GM12878 (cell line): ENCODE results near the gene HPD. TPM values are rescaled to one million over a fixed set of nuclear protein-coding genes. Genes with fewer than 3 reads are reported as not detected.
A peak's percentile ranks its signal among the peaks of the same experiment; 100 is the strongest.

Experiments
- ATAC-seq: fragments of 200-7000 bp; cut with Tn5 transposase; 3 replicates; pipeline ENCODE4 v1.9.1; 2020; ENCODE audit warnings: mild to moderate bottlenecking, moderate library complexity
- BruUV-seq: library from RNA; stranded (reverse); fragments of 400-500 nt; replicated peaks from 2 replicates; lab custom pipeline; 2021; lab: Mats Ljungman, UMichigan
- CTCF ChIA-PET: fragments of 300-600 bp; sonication (Branson Sonifier 250); formaldehyde crosslinking; extraction: SDS; loops from one replicate; lab custom pipeline; 2021; ENCODE audit warnings: inconsistent platforms; lab: Yijun Ruan, JAX
- POLR2A ChIA-PET: fragments of 350-600 bp; formaldehyde crosslinking; extraction: SDS; loops from one replicate; lab custom pipeline; 2021; ENCODE audit warnings: inconsistent platforms; lab: Charles Lee
- RAD21 ChIA-PET: fragments of 300-600 bp; sonication (Branson Sonifier 250); formaldehyde crosslinking; loops from one replicate; lab custom pipeline; 2023; ENCODE audit warnings: antibody characterized with exemption; ENCODE audit not compliant: unreplicated experiment; lab: Charles Lee
- SMC1A ChIA-PET: fragments of 300-600 bp; sonication (Branson Sonifier 250); formaldehyde crosslinking; loops from one replicate; lab custom pipeline; 2023; ENCODE audit not compliant: unreplicated experiment, uncharacterized antibody; lab: Charles Lee
- DNase-seq: peaks from one replicate; pipeline ENCODE4 v3.0.0-alpha.2; 2011; ENCODE audit warnings: low read depth, low spot score
- FAIRE-seq: peaks from 3 replicates; lab custom pipeline; 2011; peaks lifted over from hg19 to GRCh38; lab: Jason Lieb, UNC
- H2AFZ ChIP-seq: 2 replicates; pipeline ENCODE4 v1.6.0; 2011; ENCODE audit warnings: low read depth, low read length, control low read depth; ENCODE audit not compliant: control insufficient read depth
- H3K27ac ChIP-seq: 2 replicates; pipeline ENCODE4 v1.5.1; 2011; ENCODE audit warnings: control low read depth; ENCODE audit not compliant: control insufficient read depth, insufficient read depth
- H3K27me3 ChIP-seq, 2 experiments: replicated peaks in 1 of 2; 2 replicates each; pipeline versions ENCODE4 v1.6.0 to v1.6.1; 2011; ENCODE audit warnings: low read length in 1 of 2; ENCODE audit not compliant: control insufficient read depth in 2 of 2, insufficient read depth in 2 of 2
- H3K36me3 ChIP-seq, 2 experiments: 2 replicates each; pipeline ENCODE4 v1.5.1; 2011; ENCODE audit warnings: low read length in 1 of 2; ENCODE audit not compliant: control insufficient read depth in 2 of 2, insufficient read depth in 2 of 2
- H3K4me1 ChIP-seq: 2 replicates; pipeline ENCODE4 v1.6.1; 2011; ENCODE audit warnings: mild to moderate bottlenecking, low read length, moderate library complexity, mixed read lengths; ENCODE audit not compliant: control insufficient read depth, insufficient read depth
- H3K4me2 ChIP-seq: 2 replicates; pipeline ENCODE4 v1.6.0; 2011; ENCODE audit warnings: control low read depth; ENCODE audit not compliant: control insufficient read depth, insufficient read depth
- H3K4me3 ChIP-seq: fragments of 200-600 bp; sonication (generic); 2 replicates; pipeline ENCODE4 v1.5.1; 2016
- H3K79me2 ChIP-seq: 2 replicates; pipeline ENCODE4 v1.6.0; 2011; ENCODE audit warnings: low read length; ENCODE audit not compliant: control insufficient read depth, insufficient read depth
- H3K9ac ChIP-seq: 2 replicates; pipeline ENCODE4 v1.8.0; 2011; ENCODE audit warnings: low read length, control low read depth, mixed read lengths; ENCODE audit not compliant: control insufficient read depth, insufficient read depth
- H3K9me3 ChIP-seq: replicated peaks from 3 replicates; pipeline ENCODE4 v1.5.1; 2011; ENCODE audit warnings: mild to moderate bottlenecking, low read length; ENCODE audit not compliant: control insufficient read depth, insufficient read depth
- H4K20me1 ChIP-seq: 2 replicates; pipeline ENCODE4 v1.6.0; 2011; ENCODE audit not compliant: control insufficient read depth, insufficient read depth
- CEBPB ChIP-seq, 2 experiments: fragments of 150-350 bp in 1 of 2; IDR thresholded peaks; 2 replicates each; pipeline ENCODE4 v1.6.1; 2012 to 2014; ENCODE audit warnings: low read depth in 2 of 2, low read length in 2 of 2, borderline replicate concordance in 1 of 2, inconsistent platforms in 1 of 2
- CTCF ChIP-seq, 3 experiments: IDR thresholded peaks in 2 of 3; conservative IDR thresholded peaks in 1 of 3; 2 replicates each; pipeline ENCODE4 v1.5.1; 2011; ENCODE audit warnings: low read depth in 3 of 3, low read length in 3 of 3, mild to moderate bottlenecking in 3 of 3, control low read depth in 2 of 3, moderate library complexity in 2 of 3, inconsistent platforms in 1 of 3, mixed read lengths in 1 of 3; ENCODE audit not compliant: control insufficient read depth in 2 of 3, insufficient read depth in 1 of 3; ENCODE audit errors: extremely low read depth in 1 of 3
- MTA2 ChIP-seq: fragments of 450-650 bp; IDR thresholded peaks from 2 replicates; pipeline ENCODE4 v1.6.1; 2016; ENCODE audit warnings: low read depth, mild to moderate bottlenecking, moderate library complexity
- NR2C1 ChIP-seq: fragments of 450-650 bp; IDR thresholded peaks from 2 replicates; pipeline ENCODE4 v1.6.1; 2017; ENCODE audit warnings: antibody characterized with exemption, mild to moderate bottlenecking, moderate library complexity
- SIX5 ChIP-seq: IDR thresholded peaks from 2 replicates; pipeline ENCODE4 v1.6.1; 2011; ENCODE audit warnings: mild to moderate bottlenecking, low read depth, low read length, moderate library complexity; ENCODE audit not compliant: severe bottlenecking
- SPI1 ChIP-seq: IDR thresholded peaks from 2 replicates; pipeline ENCODE4 v1.6.1; 2011; ENCODE audit warnings: low read depth, mild to moderate bottlenecking, low read length, moderate library complexity, borderline replicate concordance; ENCODE audit not compliant: insufficient read depth
- SREBF2 ChIP-seq: IDR thresholded peaks from 2 replicates; pipeline ENCODE4 v1.6.1; 2012; ENCODE audit warnings: mild to moderate bottlenecking, low read length
- ZNF274 ChIP-seq: IDR thresholded peaks from one replicate; pipeline ENCODE4 v1.8.0; 2011; ENCODE audit not compliant: insufficient read length, insufficient read depth
- WGBS: methylation state at CpG from one replicate; pipeline ENCODE4 v1.1.6; 2016; ENCODE audit warnings: low lambda C conversion rate; ENCODE audit not compliant: insufficient replicate concordance, insufficient coverage; ENCODE audit errors: missing lambda C conversion rate; 5-methylcytosine and 5-hydroxymethylcytosine counted together
- in situ Hi-C: fragments of 300-500 bp; cut with MboI; formaldehyde crosslinking; loops from 9 replicates; pipeline ENCODE4 v1.14.3; 2018; ENCODE audit warnings: mixed read lengths
- intact Hi-C: fragments of 100-400 bp; cut with micrococcal nuclease; formaldehyde crosslinking; loops from one replicate; pipeline ENCODE4 v1.14.2; 2022; ENCODE audit not compliant: unreplicated experiment
- polyA plus RNA-seq, 11 experiments: library from polyadenylated mRNA; depleted of rRNA in 4 of 11; unstranded in 6 of 11; stranded (reverse) in 5 of 11; fragments of >200 nt; fragmentation: Nextera tagmentation in 4 of 11; fragmentation: Illumina TruSeq in 1 of 11; extraction: Ambion mirVana in 4 of 11; extraction: Trizol in 1 of 11; gene quantifications; 1 replicate in 1 of 11; 2 replicates in 10 of 11; pipeline versions ENCODE4 v1.2.1 to v1.2.3, GENCODE V29; 2011 to 2016; ENCODE audit warnings: inconsistent platforms in 2 of 11, missing spikeins in 2 of 11, low read depth in 1 of 11
- total RNA-seq, 4 experiments: library from RNA; depleted of rRNA in 3 of 4; stranded (reverse); fragments of >200 nt in 3 of 4; fragmentation: Illumina TruSeq in 1 of 4; extraction: Trizol in 1 of 4; gene quantifications; 2 replicates each; pipeline versions ENCODE4 v1.2.1 to v1.2.3, GENCODE V29; 2013 to 2021

Gene HPD
- total and polyA plus RNA-seq, 10 of the 15 experiments (the other 5 are each of a cell fraction or from before 2014, with no cell fraction given), result 0.04 to 0.69 (median 0.28) TPM; not detected in 7

DNA sequence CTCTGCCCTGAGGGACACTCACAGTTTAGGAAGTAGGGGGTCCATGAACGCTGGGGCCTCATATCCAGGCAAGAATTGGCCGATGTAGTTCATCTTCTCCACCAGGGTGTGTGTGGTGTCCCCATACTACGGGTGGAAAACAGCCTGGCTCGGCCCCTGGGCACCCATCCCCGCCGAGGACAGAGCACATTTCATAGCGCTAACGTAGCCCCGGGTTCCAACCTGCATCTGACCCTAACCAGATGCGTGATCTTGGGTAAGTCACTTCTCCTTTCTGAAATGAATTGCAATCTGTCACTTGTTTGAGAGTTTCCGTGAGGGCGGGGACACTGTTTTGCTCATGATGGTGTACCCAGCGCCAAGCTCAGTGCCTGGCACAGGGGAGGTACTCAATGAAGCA is 9.0 kb downstream of the HPD start:
- ChIA-PET RAD21 (no interaction called here), CTCF (interaction anchor here (1.4 kb wide), 1 partner anchor 12 kb away, joined by 4 read pairs; no protein-coding TSS in a partner anchor), SMC1A (no interaction called here), POLR2A (no interaction called here)
- FAIRE-seq, result no peak
- H3K4me3 ChIP-seq, result no peak overlapping the region
- TF ChIP-seq ZNF274 (no peak), SPI1 (peak; percentile 73; the same call in 1 of the 2 replicates), CTCF (IDR thresholded peaks at IDR 0.05 in 2 of 3, conservative IDR thresholded peaks at IDR 0.05 in 1 of 3; ENCODE audit: control insufficient read depth in 2 of 3, extremely low read depth in 1 of 3, insufficient read depth in 1 of 3, low read depth in 3 of 3, low read length in 3 of 3) (0 out of 6 replicates have a peak, but pooled peaks of 1 of the 3 experiments have one; percentile 5)
- no peaks in the 10 kb centered on the region for H3K9me3 ChIP-seq
- BruUV-seq, result no TSS peak
- no peak for DNase-seq
- WGBS, result 54% methylated on average over 13 of the region's 13 CpGs
- no peaks in the 10 kb centered on the region for H3K79me2 ChIP-seq
- no peak overlapping the region for H3K27ac ChIP-seq
- no peaks in the 10 kb centered on the region for H3K4me1 ChIP-seq
- H3K9ac ChIP-seq, result no peak overlapping the region
- peak; percentile 43 for ATAC-seq
- no peak overlapping the region for H2AFZ ChIP-seq
- H4K20me1 ChIP-seq, result no peaks in the 10 kb centered on the region
- no peaks in the 10 kb centered on the region for H3K27me3 ChIP-seq
- intact Hi-C loops (no loop called here), in situ Hi-C loops (no loop called here)
- H3K36me3 ChIP-seq, result no peaks in the 10 kb centered on the region
- H3K4me2 ChIP-seq, result no peak overlapping the region

DNA sequence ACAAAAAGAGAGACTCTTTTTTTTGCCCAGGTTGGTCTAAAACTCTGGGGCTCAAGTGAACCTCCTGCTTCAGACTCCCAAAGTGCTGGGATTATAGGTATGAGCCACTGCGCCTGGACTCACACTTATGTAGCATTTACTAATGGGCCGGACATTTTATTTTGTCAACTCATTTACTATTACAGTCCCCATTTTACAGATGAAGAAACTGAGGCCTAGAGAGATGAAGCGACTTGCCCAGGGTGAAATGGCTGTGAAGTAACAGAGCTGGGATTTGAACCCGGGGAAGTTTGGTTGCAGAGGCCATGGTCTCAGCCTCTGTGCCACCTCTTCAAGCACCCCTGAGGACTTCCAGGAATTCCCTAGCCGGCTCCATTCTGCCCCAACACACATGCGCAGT is 9.4 kb downstream of the HPD start:
- 60% methylated on average over 6 of the region's 6 CpGs for WGBS
- DNase-seq, result no peak
- Histone ChIP-seq H3K27me3 (no peaks in the 10 kb centered on the region), H3K36me3 (no peaks in the 10 kb centered on the region), H3K4me3 (no peak overlapping the region)
- in situ Hi-C loops, result no loop called here
- TF ChIP-seq MTA2, result no peak
- no peak for TF ChIP-seq SIX5
- no peak for TF ChIP-seq NR2C1
- no peak for TF ChIP-seq SREBF2
- no peak for TF ChIP-seq CEBPB (IDR thresholded peaks at IDR 0.05; ENCODE audit: borderline replicate concordance in 1 of 2, low read depth in 2 of 2, low read length in 2 of 2)
- TF ChIP-seq, all 136 proteins: peak for 0
- Histone ChIP-seq H3K9me3 (no peaks in the 10 kb centered on the region), H3K4me1 (no peaks in the 10 kb centered on the region), H3K4me2 (no peak overlapping the region), H3K27ac (no peak overlapping the region), H4K20me1 (no peaks in the 10 kb centered on the region), H3K9ac (no peak overlapping the region), H2AFZ (no peak overlapping the region), H3K79me2 (no peaks in the 10 kb centered on the region)
- no TSS peak for BruUV-seq
- CTCF ChIA-PET, result interaction anchor here (1.4 kb wide), 1 partner anchor 11 kb away, joined by 4 read pairs; no protein-coding TSS in a partner anchor
- ATAC-seq (no peak), FAIRE-seq (no peak)
- intact Hi-C loops, result no loop called here
- SMC1A ChIA-PET, result interaction anchor here (0.7 kb wide), 1 partner anchor 43 kb away, joined by 3 read pairs; no protein-coding TSS in a partner anchor
- RAD21 ChIA-PET, result no interaction called here
- POLR2A ChIA-PET, result no interaction called here
